ENCODE data around the gene DPEP3. TPM values are rescaled to one million over a fixed set of nuclear protein-coding genes. Genes with fewer than 3 reads are reported as not detected.

DPEP3 gene
- polyA plus RNA-seq, 1 donor from 2014 or later: not detected

GRCh38 chr16:67927131-67927941, 53.0 kb downstream of the DPEP3 start:
- Histone ChIP-seq H3K9ac (ENCODE audit: low read length) (no peak overlapping the region), H3K27me3 (ENCODE audit: insufficient read depth, low read depth, low read length) (no peaks in the 10 kb centered on the region), H3K4me2 (ENCODE audit: low read length) (no peak overlapping the region), H3K79me2 (replicated peaks; ENCODE audit: insufficient read depth, low read length) (no peaks in the 10 kb centered on the region), H2AFZ (ENCODE audit: low read depth, low read length) (no peak overlapping the region), H3K27ac (ENCODE audit: low read length) (no peak overlapping the region), H3K9me3 (ENCODE audit: low read length) (no peaks in the 10 kb centered on the region), H3F3A (ENCODE audit: insufficient read depth, low read length, poor library complexity, severe bottlenecking) (no peaks in the 10 kb centered on the region), H3K4me3 (ENCODE audit: low read length) (no peak overlapping the region), H4K20me1 (ENCODE audit: insufficient read depth) (no peaks in the 10 kb centered on the region), H3K9me2 (ENCODE audit: insufficient read depth, low read length) (no peaks in the 10 kb centered on the region), H3K36me3 (ENCODE audit: insufficient read depth, low read length) (no peaks in the 10 kb centered on the region)
- TF ChIP-seq CTCF (IDR thresholded peaks at IDR 0.05; ENCODE audit: poor library complexity, severe bottlenecking) (no peak), SMC3 (conservative IDR thresholded peaks at IDR 0.05; ENCODE audit: poor library complexity) (no peak), REST (IDR thresholded peaks at IDR 0.05; ENCODE audit: borderline replicate concordance) (no peak), TAF1 (IDR thresholded peaks at IDR 0.05; ENCODE audit: low read depth) (no peak), RAD21 (conservative IDR thresholded peaks at IDR 0.05) (no peak), MXI1 (conservative IDR thresholded peaks at IDR 0.05; ENCODE audit: poor library complexity, severe bottlenecking) (no peak), EP300 (conservative IDR thresholded peaks at IDR 0.05; ENCODE audit: poor library complexity, severe bottlenecking) (no peak), POLR2AphosphoS5 (IDR thresholded peaks at IDR 0.05) (no peak), EZH2 (IDR thresholded peaks at IDR 0.05; ENCODE audit: borderline replicate concordance, insufficient read depth, low read length, poor library complexity, severe bottlenecking) (no peak)

GRCh38 chr16:67926181-67926750, 54.0 kb downstream of the DPEP3 start:
- no peaks in the 10 kb centered on the region for H3K79me2 ChIP-seq (replicated peaks; ENCODE audit: insufficient read depth, low read length)
- H2AFZ ChIP-seq (ENCODE audit: low read depth, low read length): no peak overlapping the region
- H3K4me2 ChIP-seq (ENCODE audit: low read length): no peak overlapping the region
- H4K20me1 ChIP-seq (ENCODE audit: insufficient read depth): no peaks in the 10 kb centered on the region
- H3F3A ChIP-seq (ENCODE audit: insufficient read depth, low read length, poor library complexity, severe bottlenecking): no peaks in the 10 kb centered on the region
- no peaks in the 10 kb centered on the region for H3K9me2 ChIP-seq (ENCODE audit: insufficient read depth, low read length)
- no peak overlapping the region for H3K4me3 ChIP-seq (ENCODE audit: low read length)
- H3K9me3 ChIP-seq (ENCODE audit: low read length): no peaks in the 10 kb centered on the region
- H3K36me3 ChIP-seq (ENCODE audit: insufficient read depth, low read length): no peaks in the 10 kb centered on the region
- H3K9ac ChIP-seq (ENCODE audit: low read length): no peak overlapping the region
- TF ChIP-seq CTCF (IDR thresholded peaks at IDR 0.05; ENCODE audit: poor library complexity, severe bottlenecking) (peak; percentile 18), EZH2 (IDR thresholded peaks at IDR 0.05; ENCODE audit: borderline replicate concordance, insufficient read depth, low read length, poor library complexity, severe bottlenecking) (no peak)
- no peak overlapping the region for H3K27ac ChIP-seq (ENCODE audit: low read length)
- H3K27me3 ChIP-seq (ENCODE audit: insufficient read depth, low read depth, low read length): no peaks in the 10 kb centered on the region

Small RNA genes within 50 kb of the gene (small RNA-seq; reads per million reads assigned to genes)
- gene RNU6-359P: 0 to 0.39 (median 0.16) reads per million in 3 experiments

Other genes with a start within 250 kb of the DPEP3 start
- gene RANBP10, start 173.9 kb downstream of the DPEP3 start, polyA plus RNA-seq: 10.9 and 15.4 TPM in 2 replicates
- gene TSNAXIP1, start 173.6 kb downstream of the DPEP3 start, polyA plus RNA-seq: 24.2 and 31.0 TPM in 2 replicates
- 42.6 and 50.7 TPM in 2 replicates for gene THAP11, start 138.2 kb downstream of the DPEP3 start, polyA plus RNA-seq
- 98.6 and 144 TPM in 2 replicates for gene NUTF2, start 133.6 kb downstream of the DPEP3 start, polyA plus RNA-seq
- gene CENPT, start 132.8 kb downstream of the DPEP3 start, polyA plus RNA-seq: 104 and 135 TPM in 2 replicates
- 66.0 and 81.7 TPM in 2 replicates for gene EDC4, start 107.4 kb downstream of the DPEP3 start, polyA plus RNA-seq
- 2.2 TPM in 1 of 2 replicates, not detected in the other for gene NRN1L, start 95.6 kb downstream of the DPEP3 start, polyA plus RNA-seq
- 3.8 and 8.1 TPM in 2 replicates for gene PSKH1, start 87.2 kb downstream of the DPEP3 start, polyA plus RNA-seq
- 3.2 and 3.8 TPM in 2 replicates for gene CTRL, start 48.6 kb downstream of the DPEP3 start, polyA plus RNA-seq
- 33.6 and 46.4 TPM in 2 replicates for gene PSMB10, start 43.6 kb downstream of the DPEP3 start, polyA plus RNA-seq
- gene LCAT, start 36.4 kb downstream of the DPEP3 start, polyA plus RNA-seq: 0.32 TPM in 1 of 2 replicates, not detected in the other
- gene SLC12A4, start 11.9 kb downstream of the DPEP3 start, polyA plus RNA-seq: 0.11 TPM in 1 of 2 replicates, not detected in the other
- not detected in 2 replicates for gene DPEP2, start 19.0 kb upstream of the DPEP3 start, polyA plus RNA-seq
- not detected in 2 replicates for gene DPEP2NB, start 35.4 kb upstream of the DPEP3 start, polyA plus RNA-seq
- 13.9 and 18.0 TPM in 2 replicates for gene DDX28, start 42.7 kb upstream of the DPEP3 start, polyA plus RNA-seq
- 22.4 and 22.8 TPM in 2 replicates for gene DUS2, start 42.8 kb upstream of the DPEP3 start, polyA plus RNA-seq
- gene NFATC3, start 104.9 kb upstream of the DPEP3 start, polyA plus RNA-seq: 5.6 and 6.2 TPM in 2 replicates

Measured in neural cell (in vitro differentiated cells).